GM20000 (cell line): ENCODE data around the gene PRSS50.
"Not testable (repeated sequence)": the region's sequence is repeated elsewhere in the genome, so short reads cannot be mapped to it uniquely, and the experiment has no call there.

Experiments used
- DNase-seq: peaks from one replicate; pipeline ENCODE4 v3.0.0; 2012; ENCODE audit warnings: low spot score
- TF ChIP-seq, protein P1 (sequence below): IDR thresholded peaks from 2 replicates; pipeline ENCODE4 v1.5.1; 2012; ENCODE audit warnings: mild to moderate bottlenecking, control low read depth; ENCODE audit errors: extremely low read depth, missing control alignments

Gene PRSS50

DNA sequence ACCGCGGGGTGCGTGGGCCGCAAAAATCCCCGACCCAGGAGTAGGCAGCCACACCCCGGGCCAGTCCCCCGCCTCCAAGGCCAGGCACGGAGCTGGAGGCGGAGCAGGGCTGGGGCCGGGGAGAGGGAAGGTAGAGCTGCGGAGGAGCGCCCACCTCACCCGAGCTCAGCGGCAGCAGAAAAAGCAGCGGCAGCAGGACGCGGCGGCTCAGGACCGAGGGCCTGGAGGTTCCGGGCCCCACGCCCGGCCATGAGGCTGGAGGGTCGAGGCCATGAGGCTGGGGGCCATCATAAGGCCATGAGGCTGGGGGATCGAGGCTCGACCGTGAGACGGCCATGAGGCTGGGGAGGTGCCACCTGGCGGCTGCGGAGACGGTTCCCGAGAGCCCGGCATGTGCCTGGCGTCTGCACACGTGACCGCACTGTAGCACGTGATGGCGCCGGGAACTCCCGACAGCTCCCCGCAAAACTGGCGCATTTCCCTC, 32.9 kb upstream of the PRSS50 start:
- no peak for DNase-seq

DNA sequence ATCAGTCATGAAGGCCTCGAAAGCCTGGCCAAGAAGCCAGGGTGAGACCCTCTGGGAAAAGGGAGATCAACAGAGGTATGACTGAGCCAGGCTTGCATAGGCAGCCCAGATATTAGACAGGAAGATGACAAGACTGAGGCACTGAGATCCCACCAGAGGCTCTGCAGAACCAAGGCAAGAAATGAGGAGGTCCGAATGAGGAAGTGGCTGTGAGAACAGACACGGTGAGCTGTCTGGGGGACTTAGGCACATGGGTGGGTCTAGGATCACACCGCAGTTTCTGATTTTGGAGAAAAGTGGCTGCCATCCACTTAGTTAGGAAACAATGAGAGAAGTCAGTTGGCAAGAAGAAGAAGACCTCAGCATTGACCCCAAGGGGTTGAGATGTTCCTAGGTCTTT, 31.5 kb upstream of the PRSS50 start:
- TF ChIP-seq, protein P1, sequence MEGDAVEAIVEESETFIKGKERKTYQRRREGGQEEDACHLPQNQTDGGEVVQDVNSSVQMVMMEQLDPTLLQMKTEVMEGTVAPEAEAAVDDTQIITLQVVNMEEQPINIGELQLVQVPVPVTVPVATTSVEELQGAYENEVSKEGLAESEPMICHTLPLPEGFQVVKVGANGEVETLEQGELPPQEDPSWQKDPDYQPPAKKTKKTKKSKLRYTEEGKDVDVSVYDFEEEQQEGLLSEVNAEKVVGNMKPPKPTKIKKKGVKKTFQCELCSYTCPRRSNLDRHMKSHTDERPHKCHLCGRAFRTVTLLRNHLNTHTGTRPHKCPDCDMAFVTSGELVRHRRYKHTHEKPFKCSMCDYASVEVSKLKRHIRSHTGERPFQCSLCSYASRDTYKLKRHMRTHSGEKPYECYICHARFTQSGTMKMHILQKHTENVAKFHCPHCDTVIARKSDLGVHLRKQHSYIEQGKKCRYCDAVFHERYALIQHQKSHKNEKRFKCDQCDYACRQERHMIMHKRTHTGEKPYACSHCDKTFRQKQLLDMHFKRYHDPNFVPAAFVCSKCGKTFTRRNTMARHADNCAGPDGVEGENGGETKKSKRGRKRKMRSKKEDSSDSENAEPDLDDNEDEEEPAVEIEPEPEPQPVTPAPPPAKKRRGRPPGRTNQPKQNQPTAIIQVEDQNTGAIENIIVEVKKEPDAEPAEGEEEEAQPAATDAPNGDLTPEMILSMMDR, result no peak
- DNase-seq, result no peak

More for the DNA sequence above, 32.9 kb upstream of the PRSS50 start:
- TF ChIP-seq, protein P1, result no peak

DNA sequence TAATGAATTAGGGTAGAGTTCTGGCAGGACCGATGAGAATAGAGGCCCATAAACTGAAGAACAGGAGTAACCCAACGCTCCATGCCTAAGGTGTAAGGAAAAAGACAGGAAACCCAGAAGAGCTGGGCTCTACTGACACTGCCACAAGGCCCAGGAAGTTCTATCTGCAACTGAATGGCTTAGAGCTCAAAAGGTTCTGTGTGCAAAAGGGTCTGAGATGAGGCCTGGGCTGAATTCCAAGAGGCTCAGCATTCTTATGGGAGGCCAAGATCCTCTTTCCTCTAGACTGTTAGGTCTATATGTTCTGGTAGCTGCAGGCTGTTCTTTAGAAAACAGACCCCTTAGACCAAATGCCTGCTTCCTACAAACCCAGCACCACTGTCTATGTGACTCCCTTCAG, 30.5 kb upstream of the PRSS50 start:
- DNase-seq, result no peak
- TF ChIP-seq, protein P1, result no peak

DNA sequence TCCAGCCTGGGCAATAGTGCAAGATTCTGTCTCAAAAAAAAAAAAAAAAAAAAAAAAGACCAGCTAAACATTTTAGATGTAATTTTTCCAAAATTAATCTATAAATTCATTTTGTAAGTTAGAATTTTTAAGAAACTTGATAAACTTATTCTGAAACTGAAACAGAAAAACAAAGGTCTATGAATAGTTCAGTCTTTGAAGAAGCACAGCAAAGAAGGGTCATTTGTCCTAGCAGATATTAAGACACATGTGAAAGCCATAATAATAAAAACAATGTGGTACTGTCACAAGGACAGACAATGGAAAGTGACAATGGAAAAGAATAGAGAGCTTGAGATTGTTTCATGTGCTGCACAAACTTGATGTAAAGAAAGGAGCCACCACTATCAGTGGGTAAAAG, 29.0 kb upstream of the PRSS50 start:
- DNase-seq, result no peak
- TF ChIP-seq, protein P1, result no peak

DNA sequence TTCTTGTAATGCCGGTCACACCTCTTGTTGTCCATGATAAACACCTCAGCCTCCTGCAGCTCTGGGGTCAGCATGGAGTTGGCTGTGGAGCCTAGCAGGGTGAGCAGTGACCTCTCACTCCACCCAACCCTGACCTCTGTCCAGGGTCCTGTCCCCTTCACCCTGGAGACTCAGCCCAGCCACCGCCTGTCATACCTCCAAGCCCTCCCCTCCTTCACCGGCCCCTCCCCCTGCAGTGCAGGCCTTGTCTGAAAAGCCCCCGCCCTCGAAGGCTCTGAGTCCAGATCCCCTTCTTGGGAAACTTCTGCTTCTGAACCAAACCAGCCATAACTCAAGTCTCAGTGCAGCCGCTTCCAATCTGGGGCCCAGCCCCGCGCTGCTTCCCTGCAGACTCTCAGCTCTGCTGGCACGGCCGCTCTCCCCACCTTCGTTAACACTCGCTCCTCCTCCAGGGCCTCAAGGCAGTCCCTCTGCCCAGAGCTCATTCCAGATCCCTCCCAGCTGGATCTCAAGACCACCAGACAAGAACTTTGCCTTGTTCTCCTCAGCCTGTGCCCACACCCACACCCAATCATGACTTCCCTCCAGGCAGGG, 25.4 kb upstream of the PRSS50 start:
- DNase-seq, result no peak
- TF ChIP-seq, protein P1, result no peak

DNA sequence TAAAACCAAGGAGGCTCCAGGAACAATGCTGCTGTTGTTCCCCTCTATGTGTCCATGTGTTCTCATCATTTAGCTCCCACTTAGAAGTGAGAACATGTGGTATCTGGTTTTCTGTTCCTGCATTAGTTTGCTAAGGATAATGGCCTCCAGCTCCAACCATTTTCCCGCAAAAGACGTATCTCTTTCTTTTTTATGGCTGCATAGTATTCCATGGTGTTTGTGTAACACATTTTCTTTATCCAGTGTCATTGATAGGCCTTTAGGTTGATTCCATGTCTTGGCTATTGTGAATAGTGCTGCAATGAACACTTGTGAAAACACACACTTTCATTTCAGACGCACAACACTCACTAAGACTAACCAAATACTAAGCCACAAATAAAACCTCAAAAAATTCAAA, 21.9 kb upstream of the PRSS50 start:
- DNase-seq, result not testable (repeated sequence)

DNA sequence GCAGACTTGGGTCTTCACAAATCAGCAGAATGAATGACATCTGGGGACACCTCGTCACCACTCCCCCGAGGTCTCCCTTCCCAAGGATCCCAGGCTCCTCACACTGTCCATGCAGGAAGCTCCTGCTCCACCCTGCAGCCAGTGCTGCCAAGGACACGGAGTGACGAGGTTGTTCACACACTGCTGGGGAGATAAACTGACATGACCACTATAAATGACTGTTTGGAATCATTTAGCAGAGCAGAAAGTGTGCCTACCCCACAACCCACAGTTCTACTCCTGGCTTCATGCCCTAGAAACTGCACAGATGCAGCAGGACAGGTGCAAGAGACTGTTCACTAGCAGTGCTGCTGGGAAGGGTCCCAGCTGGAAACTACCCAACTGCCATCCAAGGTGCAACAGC, 19.7 kb upstream of the PRSS50 start:
- DNase-seq, result no peak
- TF ChIP-seq, protein P1, result no peak

DNA sequence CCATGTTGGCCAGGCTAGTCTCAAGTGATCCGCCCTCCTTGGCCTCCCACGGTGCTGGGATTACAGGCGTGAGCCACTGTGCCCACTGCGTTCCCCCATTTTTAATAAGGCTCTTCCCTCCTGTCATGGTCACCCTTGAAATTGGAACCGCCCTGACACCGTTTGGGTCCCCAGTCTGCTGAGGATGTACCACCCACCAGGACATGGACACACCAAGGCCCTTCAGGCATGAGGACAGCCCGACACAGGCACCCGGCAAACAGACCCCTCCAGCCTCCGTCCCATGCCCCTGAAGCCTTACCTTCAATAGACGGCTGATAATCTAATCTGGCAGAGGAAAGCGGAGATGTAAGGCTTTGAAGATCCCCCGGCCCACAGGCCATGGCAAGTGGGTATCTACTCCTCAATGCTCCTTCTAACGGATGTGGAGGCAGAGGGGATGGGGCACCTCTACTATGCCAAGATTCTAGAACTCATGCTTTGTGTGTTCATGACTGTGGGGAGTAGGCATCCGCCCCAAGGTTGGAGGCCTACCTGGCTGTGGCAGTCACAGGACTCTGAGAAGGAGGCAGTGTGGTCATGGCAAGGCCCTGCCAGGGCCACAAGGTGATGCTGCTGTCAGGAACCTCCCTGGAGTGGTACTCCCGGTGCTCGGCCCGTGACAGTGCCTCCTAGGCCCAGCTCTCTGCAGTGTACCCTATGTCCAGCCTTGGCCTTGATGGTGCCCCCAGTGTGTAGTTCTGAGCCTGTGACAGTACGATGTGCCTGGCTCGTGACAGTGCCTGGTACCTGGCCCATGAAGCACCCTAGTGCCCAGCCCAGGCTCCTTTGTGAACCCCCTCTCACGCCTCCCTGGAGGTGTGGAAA, 18.6 kb upstream of the PRSS50 start:
- TF ChIP-seq, protein P1, result no peak
- no peak for DNase-seq
